ENCODE data around the gene CLDN25.

- no peak for TF ChIP-seq CTCF (IDR thresholded peaks at IDR 0.05; ENCODE audit: poor library complexity)
- TF ChIP-seq EZH2 (IDR thresholded peaks at IDR 0.05; ENCODE audit: borderline replicate concordance): no peak
Observed at GRCh38 chr11:113760241-113760640, 19.4 kb upstream of the CLDN25 start.
